A549 (cell line): Measurements from ENCODE around the gene NAXD. TPM values are rescaled to one million over a fixed set of nuclear protein-coding genes. Genes with fewer than 3 reads are reported as not detected.

Source experiments
- ATAC-seq, 2 experiments: fragments of 200-7000 bp in 1 of 2; fragments of >200 bp in 1 of 2; cut with Nextera tagmentation in 1 of 2; cut with Tn5 transposase in 1 of 2; 3 replicates each; pipeline versions ENCODE4 v1.8.0 to v1.9.1; 2018 to 2020; ENCODE audit warnings: mild to moderate bottlenecking in 1 of 2, moderate library complexity in 1 of 2
- CTCF ChIA-PET: fragments of 300-600 bp; sonication (Branson Sonifier 250); formaldehyde crosslinking; extraction: SDS; loops from one replicate; lab custom pipeline; 2021; ENCODE audit warnings: antibody characterized with exemption, inconsistent platforms; lab: Yijun Ruan, JAX
- POLR2A ChIA-PET: fragments of 350-600 bp; formaldehyde crosslinking; extraction: SDS; loops from one replicate; lab custom pipeline; 2021; ENCODE audit warnings: antibody characterized with exemption, inconsistent platforms; lab: Yijun Ruan, JAX
- DNase-seq, 2 experiments: peaks; one replicate each; pipeline versions ENCODE4 v3.0.0 to v3.0.0-alpha.2; 2011 to 2016; ENCODE audit warnings: low read depth in 1 of 2, low spot score in 1 of 2
- FAIRE-seq: peaks from 2 replicates; lab custom pipeline; 2011; peaks lifted over from hg19 to GRCh38; lab: Jason Lieb, UNC
- H3K27ac ChIP-seq, 2 experiments: fragments of >200 bp; sonication (Bioruptor Twin); formaldehyde crosslinking; 3 replicates each; pipeline ENCODE4 v1.5.1; 2016 to 2017
- H3K4me1 ChIP-seq: fragments of >200 bp; sonication (Bioruptor Twin); formaldehyde crosslinking; 3 replicates; pipeline ENCODE4 v1.6.1; 2016
- H3K4me2 ChIP-seq: fragments of >200 bp; sonication (Bioruptor Twin); formaldehyde crosslinking; 3 replicates; pipeline ENCODE4 v1.6.1; 2016
- H3K4me3 ChIP-seq: fragments of >200 bp; sonication (Bioruptor Twin); formaldehyde crosslinking; 3 replicates; pipeline ENCODE4 v1.5.1; 2016
- H3K9me3 ChIP-seq: fragments of >200 bp; sonication (Bioruptor Twin); formaldehyde crosslinking; 3 replicates; pipeline ENCODE4 v1.6.1; 2016
- CBX2 ChIP-seq: fragments of 200-600 bp; sonication (generic); IDR thresholded peaks from 2 replicates; pipeline ENCODE4 v1.6.1; 2016; ENCODE audit warnings: low read depth, mild to moderate bottlenecking, borderline replicate concordance
- CHD2 ChIP-seq: fragments of 150-350 bp; IDR thresholded peaks from 2 replicates; pipeline ENCODE4 v1.6.1; 2014; ENCODE audit warnings: low read length; ENCODE audit not compliant: partially characterized antibody
- CHD4 ChIP-seq: fragments of 200-600 bp; sonication (generic); IDR thresholded peaks from 2 replicates; pipeline ENCODE4 v1.6.1; 2016; ENCODE audit warnings: antibody characterized with exemption, mild to moderate bottlenecking, borderline replicate concordance
- EHMT2 ChIP-seq: fragments of 200-600 bp; sonication (generic); IDR thresholded peaks from 2 replicates; pipeline ENCODE4 v1.6.1; 2016; ENCODE audit warnings: antibody characterized with exemption, low read depth, mild to moderate bottlenecking, moderate library complexity
- ELK1 ChIP-seq: fragments of 150-350 bp; IDR thresholded peaks from 2 replicates; pipeline ENCODE4 v1.6.1; 2014; ENCODE audit warnings: low read depth, mild to moderate bottlenecking, low read length
- EP300 ChIP-seq, 2 experiments: fragments of >200 bp; sonication (Bioruptor Twin); formaldehyde crosslinking; IDR thresholded peaks; 2 replicates in 1 of 2; 3 replicates in 1 of 2; pipeline ENCODE4 v1.6.1; 2016 to 2017
- ESRRA ChIP-seq: fragments of 150-350 bp; IDR thresholded peaks from 2 replicates; pipeline ENCODE4 v1.6.1; 2014; ENCODE audit warnings: mild to moderate bottlenecking, low read length, borderline replicate concordance
- FOXS1 ChIP-seq: fragments of 250-450 bp; sonication (Bioruptor Pico); IDR thresholded peaks from 2 replicates; pipeline ENCODE4 v1.5.0; 2020; ENCODE audit warnings: mild to moderate bottlenecking, moderate library complexity
- GATA3 ChIP-seq: IDR thresholded peaks from 2 replicates; pipeline ENCODE4 v1.6.1; 2012; ENCODE audit warnings: borderline replicate concordance
- HDAC2 ChIP-seq: fragments of 200-600 bp; sonication (generic); IDR thresholded peaks from 2 replicates; pipeline ENCODE4 v1.6.1; 2016
- HES2 ChIP-seq: fragments of >200 bp; sonication (Bioruptor Twin); formaldehyde crosslinking; IDR thresholded peaks from 2 replicates; pipeline ENCODE4 v1.6.1; 2016
- HEYL ChIP-seq: fragments of 250-450 bp; sonication (Bioruptor Pico); IDR thresholded peaks from 2 replicates; pipeline ENCODE4 v1.8.0; 2021; ENCODE audit warnings: mild to moderate bottlenecking, moderate library complexity
- HOXA7 ChIP-seq: fragments of 250-450 bp; sonication (Bioruptor Pico); IDR thresholded peaks from 2 replicates; pipeline ENCODE4 v1.5.0; 2020; ENCODE audit warnings: mild to moderate bottlenecking, moderate library complexity
- HOXB13 ChIP-seq: fragments of 250-450 bp; sonication (Bioruptor Pico); IDR thresholded peaks from 2 replicates; pipeline ENCODE4 v1.5.0; 2020; ENCODE audit warnings: low read depth, mild to moderate bottlenecking, moderate library complexity
- MAFK ChIP-seq: fragments of 450-650 bp; IDR thresholded peaks from 2 replicates; pipeline ENCODE4 v1.6.1; 2014; ENCODE audit not compliant: partially characterized antibody
- MAX ChIP-seq: IDR thresholded peaks from 2 replicates; pipeline ENCODE4 v1.6.1; 2012
- MAZ ChIP-seq: fragments of 150-350 bp; IDR thresholded peaks from 2 replicates; pipeline ENCODE4 v1.6.1; 2014; ENCODE audit warnings: antibody characterized with exemption, low read depth, low read length, borderline replicate concordance
- PHF8 ChIP-seq: fragments of 200-600 bp; sonication (generic); IDR thresholded peaks from 2 replicates; pipeline ENCODE4 v1.6.1; 2016; ENCODE audit warnings: low read depth, mild to moderate bottlenecking, antibody characterized with exemption, moderate library complexity, borderline replicate concordance
- POLR2A ChIP-seq: IDR thresholded peaks from 2 replicates; pipeline ENCODE4 v1.6.1; 2012; ENCODE audit warnings: mild to moderate bottlenecking, low read length
- RCOR1 ChIP-seq: fragments of 150-350 bp; IDR thresholded peaks from 2 replicates; pipeline ENCODE4 v1.6.1; 2014; ENCODE audit warnings: antibody characterized with exemption, low read length, low read depth
- TFCP2L1 ChIP-seq: fragments of 250-450 bp; sonication (Bioruptor Pico); IDR thresholded peaks from 2 replicates; pipeline ENCODE4 v1.5.0; 2021; ENCODE audit warnings: mild to moderate bottlenecking
- TP53 ChIP-seq: fragments of 250-450 bp; sonication (Bioruptor Pico); IDR thresholded peaks from 2 replicates; pipeline ENCODE4 v1.5.0; 2021; ENCODE audit warnings: mild to moderate bottlenecking, moderate library complexity
- ZC3H11A ChIP-seq: fragments of 450-650 bp; IDR thresholded peaks from 2 replicates; pipeline ENCODE4 v1.6.1; 2014; ENCODE audit warnings: antibody characterized with exemption, mild to moderate bottlenecking
- ZNF302 ChIP-seq: fragments of 250-450 bp; sonication (Bioruptor Pico); IDR thresholded peaks from 2 replicates; pipeline ENCODE4 v1.9.0; 2021; ENCODE audit warnings: inconsistent platforms, mild to moderate bottlenecking, moderate library complexity
- WGBS: methylation state at CpG from one replicate; pipeline ENCODE4 v1.1.6; 2017; ENCODE audit errors: missing lambda C conversion rate; 5-methylcytosine and 5-hydroxymethylcytosine counted together
- polyA plus RNA-seq, 4 experiments: library from polyadenylated mRNA; depleted of rRNA in 3 of 4; stranded (reverse); fragments of >200 nt; fragmentation: RNase III in 1 of 4; extraction: RNeasy Plus Mini Kit Qiagen cat#74134 plus additional on column Dnase treatment in 1 of 4; gene quantifications; 2 replicates in 3 of 4; 3 replicates in 1 of 4; pipeline ENCODE4 v1.2.3, GENCODE V29; 2011 to 2017

The NAXD gene
- polyA plus RNA-seq, 2 of the 4 experiments (the other 2 are of a cell fraction): 14.2 to 19.0 TPM

GRCh38 chr13:110637747-110638146, 22.4 kb downstream of the NAXD start:
- DNase-seq (no peak), FAIRE-seq (no peak), ATAC-seq (no peak)
- Histone ChIP-seq H3K4me1 (peaks cover 5% of the 10 kb centered on the region; the same call in 1 of the 3 replicates), H3K4me3 (no peak overlapping the region), H3K27ac (no peak overlapping the region), H3K4me2 (no peak overlapping the region), H3K9me3 (no peaks in the 10 kb centered on the region)
- 83% methylated on average over 4 of the region's 6 CpGs for WGBS
- CTCF ChIA-PET: interaction anchor here (1.1 to 1.3 kb wide), 2 partner anchors 21 to 44 kb away, joined by 3 to 4 read pairs; no protein-coding TSS in a partner anchor
- POLR2A ChIA-PET: no interaction called here
- TF ChIP-seq TFCP2L1 (CRISPR knock-in tag) (no peak), MAFK (no peak), CBX2 (no peak), POLR2A (no peak), CHD2 (no peak), EP300 (IDR thresholded peaks at IDR 0.05) (no peak), HEYL (CRISPR knock-in tag) (no peak), CHD4 (no peak), TP53 (CRISPR knock-in tag) (no peak), RCOR1 (no peak), ELK1 (no peak), ESRRA (no peak)

- ChIA-PET CTCF (interaction anchor here (0.8 to 2.1 kb wide), 3 partner anchors 13 to 182 kb away, joined by 3 to 7 read pairs (median 3); no protein-coding TSS in a partner anchor), POLR2A (no interaction called here)
- Histone ChIP-seq H3K4me1 (peaks cover 5% of the 10 kb centered on the region; the same call in 1 of the 3 replicates), H3K27ac (no peak overlapping the region), H3K4me2 (no peak overlapping the region), H3K9me3 (no peaks in the 10 kb centered on the region), H3K4me3 (no peak overlapping the region)
- ATAC-seq (no peak), FAIRE-seq (no peak), DNase-seq (no peak)
- TF ChIP-seq ESRRA: no peak
- no peak for TF ChIP-seq MAX
- TF ChIP-seq ZC3H11A: no peak
- TF ChIP-seq GATA3: no peak
- TF ChIP-seq MAZ: no peak
- TF ChIP-seq HOXB13: no peak
- TF ChIP-seq HES2: no peak
- no peak for TF ChIP-seq EHMT2
- no peak for TF ChIP-seq HDAC2
- TF ChIP-seq PHF8: no peak
- TF ChIP-seq EP300 (IDR thresholded peaks at IDR 0.05): no peak
- no peak for TF ChIP-seq ZNF302 (CRISPR knock-in tag)
- TF ChIP-seq CHD4: no peak
- WGBS: 95% methylated on average over 21 of the region's 23 CpGs
Measured at GRCh38 chr13:110638257-110638656, 22.9 kb downstream of the NAXD start.

- no peak overlapping the region for H3K4me2 ChIP-seq
- no peak overlapping the region for H3K4me3 ChIP-seq
- no peak for DNase-seq
- H3K27ac ChIP-seq: no peak overlapping the region
- TF ChIP-seq FOXS1 (CRISPR knock-in tag): no peak
- no peak for TF ChIP-seq CHD4
- TF ChIP-seq HOXA7: no peak
- H3K4me1 ChIP-seq: peaks cover 5% of the 10 kb centered on the region; the same call in 1 of the 3 replicates
- FAIRE-seq: no peak
- 91% methylated on average over 33 of the region's 39 CpGs for WGBS
- ChIA-PET CTCF (interaction anchor here (0.8 to 2.1 kb wide), 4 partner anchors 10 to 183 kb away, joined by 3 to 7 read pairs (median 4); no protein-coding TSS in a partner anchor), POLR2A (interaction anchor here (0.9 kb wide), 1 partner anchor 76 kb away, joined by 3 read pairs; no protein-coding TSS in a partner anchor)
- no peak for ATAC-seq
- no peaks in the 10 kb centered on the region for H3K9me3 ChIP-seq
Measured at GRCh38 chr13:110638814-110639806, 23.8 kb downstream of the NAXD start.
